Keratinocyte (primary cell): Measurements from ENCODE around the gene CTAGE9. TPM values are rescaled to one million over a fixed set of nuclear protein-coding genes. Genes with fewer than 3 reads are reported as not detected.

Experiments used
- DNase-seq: peaks from one replicate; pipeline ENCODE4 v3.0.0-alpha.2; 2011; ENCODE audit warnings: low read depth, missing footprints, low spot score
- FAIRE-seq: peaks from 2 replicates; lab custom pipeline; 2011; peaks lifted over from hg19 to GRCh38; lab: Jason Lieb, UNC
- H2AFZ ChIP-seq: 2 replicates; pipeline ENCODE4 v1.6.0; 2012; ENCODE audit warnings: low read length, control low read depth, inconsistent platforms; ENCODE audit not compliant: control insufficient read depth
- H3K27ac ChIP-seq: 2 replicates; pipeline ENCODE4 v1.5.1; 2011; ENCODE audit warnings: low read length; ENCODE audit not compliant: control insufficient read depth, insufficient read depth
- H3K27me3 ChIP-seq: 3 replicates; pipeline ENCODE4 v1.6.0; 2011; ENCODE audit warnings: low read length; ENCODE audit not compliant: control insufficient read depth, insufficient read depth; ENCODE audit errors: extremely low read depth
- H3K36me3 ChIP-seq, 2 experiments: 2 replicates in 1 of 2; 3 replicates in 1 of 2; pipeline ENCODE4 v1.5.1; 2011; ENCODE audit warnings: low read length in 2 of 2, mild to moderate bottlenecking in 1 of 2; ENCODE audit not compliant: control insufficient read depth in 2 of 2, insufficient read depth in 2 of 2; ENCODE audit errors: extremely low read depth in 1 of 2
- H3K4me1 ChIP-seq: 3 replicates; pipeline ENCODE4 v1.5.1; 2011; ENCODE audit warnings: low read length; ENCODE audit not compliant: control insufficient read depth, insufficient read depth; ENCODE audit errors: extremely low read depth
- H3K4me2 ChIP-seq: 3 replicates; pipeline ENCODE4 v1.6.0; 2011; ENCODE audit warnings: low read depth, low read length; ENCODE audit not compliant: control insufficient read depth, insufficient read depth; ENCODE audit errors: extremely low read depth
- H3K4me3 ChIP-seq, 3 experiments: fragments of 200-600 bp in 1 of 3; sonication (generic) in 1 of 3; 2 replicates in 2 of 3; 3 replicates in 1 of 3; pipeline ENCODE4 v1.5.1; 2011 to 2016; ENCODE audit warnings: low read length in 3 of 3, mild to moderate bottlenecking in 3 of 3, control low read depth in 2 of 3, inconsistent platforms in 1 of 3, low read depth in 1 of 3, mixed read lengths in 1 of 3, mixed run types in 1 of 3, moderate library complexity in 1 of 3; ENCODE audit not compliant: control insufficient read depth in 2 of 3, insufficient read depth in 2 of 3; ENCODE audit errors: extremely low read depth in 1 of 3
- H3K79me2 ChIP-seq: 2 replicates; pipeline ENCODE4 v1.6.0; 2012; ENCODE audit warnings: low read length; ENCODE audit not compliant: control insufficient read depth, insufficient read depth
- H3K9ac ChIP-seq: 3 replicates; pipeline ENCODE4 v1.6.0; 2011; ENCODE audit warnings: low read length; ENCODE audit not compliant: control insufficient read depth, insufficient read depth; ENCODE audit errors: extremely low read depth
- H3K9me1 ChIP-seq: 3 replicates; pipeline ENCODE4 v1.6.0; 2011; ENCODE audit warnings: low read length; ENCODE audit not compliant: control insufficient read depth, insufficient read depth; ENCODE audit errors: extremely low read depth
- H3K9me3 ChIP-seq: 2 replicates; pipeline ENCODE4 v1.5.1; 2012; ENCODE audit warnings: low read depth, low read length; ENCODE audit not compliant: control insufficient read depth
- H4K20me1 ChIP-seq: 3 replicates; pipeline ENCODE4 v1.6.0; 2011; ENCODE audit warnings: low read length; ENCODE audit not compliant: control insufficient read depth, insufficient read depth; ENCODE audit errors: extremely low read depth
- EZH2 ChIP-seq: IDR thresholded peaks from one replicate; pipeline ENCODE4 v1.6.1; 2012; ENCODE audit warnings: inconsistent platforms, mild to moderate bottlenecking, low read length, moderate library complexity
- dilution Hi-C: fragments of 300-500 bp; cut with MboI; formaldehyde crosslinking; loops from one replicate; pipeline ENCODE4 v1.7.0; 2020; ENCODE audit warnings: low sequenced_read_pairs; ENCODE audit not compliant: extremely low pct_ligation_motif_present
- polyA plus RNA-seq, 5 experiments: library from polyadenylated mRNA; depleted of rRNA in 3 of 5; stranded (reverse) in 3 of 5; stranded (forward) in 1 of 5; unstranded in 1 of 5; fragments of >200 nt; gene quantifications; 1 replicate in 1 of 5; 2 replicates in 3 of 5; 3 replicates in 1 of 5; pipeline versions ENCODE4 v1.2.1 to v1.2.3, GENCODE V29; 2011 to 2012; ENCODE audit warnings: missing spikeins in 2 of 5, low read depth in 1 of 5, low replicate concordance in 1 of 5
- TF ChIP-seq, protein P1 (sequence below), 3 experiments: IDR thresholded peaks in 1 of 3; conservative IDR thresholded peaks in 1 of 3; optimal IDR thresholded peaks in 1 of 3; 2 replicates in 2 of 3; 3 replicates in 1 of 3; pipeline versions ENCODE3 to v1.5.1; 2011; ENCODE audit warnings: low read length in 3 of 3, mild to moderate bottlenecking in 3 of 3, moderate library complexity in 2 of 3, control low read depth in 1 of 3, inconsistent platforms in 1 of 3; ENCODE audit not compliant: insufficient read depth in 2 of 3; ENCODE audit errors: extremely low read depth in 1 of 3

CTAGE9 gene
- polyA plus RNA-seq, 1 donor (not counting 4 experiments of a cell fraction or from before 2014, with no cell fraction given): not detected

DNA sequence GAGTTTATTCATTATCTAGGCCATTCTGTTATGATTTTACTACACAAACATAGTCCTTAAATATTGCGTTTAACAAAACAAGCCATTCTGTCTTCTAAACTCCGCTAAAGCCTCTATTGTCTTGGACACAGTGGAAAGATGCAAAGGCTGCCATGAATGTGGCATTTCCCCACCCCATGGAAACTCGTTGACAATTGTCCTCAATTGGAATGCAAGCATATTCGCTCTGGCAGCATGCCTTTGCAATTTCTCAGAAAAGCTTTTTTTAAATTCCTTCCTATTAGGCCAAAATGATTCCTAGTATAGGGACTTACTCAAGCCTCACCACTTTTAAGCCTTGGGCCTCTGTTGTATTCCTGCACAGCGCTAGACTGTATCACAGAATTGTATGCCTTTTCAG is 32.4 kb downstream of the CTAGE9 start:
- no peaks in the 10 kb centered on the region for H3K79me2 ChIP-seq
- no peak overlapping the region for H3K4me3 ChIP-seq
- DNase-seq: no peak
- H3K36me3 ChIP-seq: no peaks in the 10 kb centered on the region
- TF ChIP-seq EZH2: no peak
- TF ChIP-seq, protein P1, sequence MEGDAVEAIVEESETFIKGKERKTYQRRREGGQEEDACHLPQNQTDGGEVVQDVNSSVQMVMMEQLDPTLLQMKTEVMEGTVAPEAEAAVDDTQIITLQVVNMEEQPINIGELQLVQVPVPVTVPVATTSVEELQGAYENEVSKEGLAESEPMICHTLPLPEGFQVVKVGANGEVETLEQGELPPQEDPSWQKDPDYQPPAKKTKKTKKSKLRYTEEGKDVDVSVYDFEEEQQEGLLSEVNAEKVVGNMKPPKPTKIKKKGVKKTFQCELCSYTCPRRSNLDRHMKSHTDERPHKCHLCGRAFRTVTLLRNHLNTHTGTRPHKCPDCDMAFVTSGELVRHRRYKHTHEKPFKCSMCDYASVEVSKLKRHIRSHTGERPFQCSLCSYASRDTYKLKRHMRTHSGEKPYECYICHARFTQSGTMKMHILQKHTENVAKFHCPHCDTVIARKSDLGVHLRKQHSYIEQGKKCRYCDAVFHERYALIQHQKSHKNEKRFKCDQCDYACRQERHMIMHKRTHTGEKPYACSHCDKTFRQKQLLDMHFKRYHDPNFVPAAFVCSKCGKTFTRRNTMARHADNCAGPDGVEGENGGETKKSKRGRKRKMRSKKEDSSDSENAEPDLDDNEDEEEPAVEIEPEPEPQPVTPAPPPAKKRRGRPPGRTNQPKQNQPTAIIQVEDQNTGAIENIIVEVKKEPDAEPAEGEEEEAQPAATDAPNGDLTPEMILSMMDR (optimal IDR thresholded peaks at IDR 0.05 in 1 of 3, IDR thresholded peaks at IDR 0.05 in 1 of 3, conservative IDR thresholded peaks at IDR 0.05 in 1 of 3; ENCODE audit: extremely low read depth in 1 of 3, insufficient read depth in 2 of 3, low read length in 3 of 3): no peak
- H2AFZ ChIP-seq: no peak overlapping the region
- no peaks in the 10 kb centered on the region for H3K4me1 ChIP-seq
- dilution Hi-C loops: no loop called here
- H3K27me3 ChIP-seq: no peaks in the 10 kb centered on the region
- no peaks in the 10 kb centered on the region for H3K9me3 ChIP-seq
- H3K9me1 ChIP-seq: no peaks in the 10 kb centered on the region
- no peak overlapping the region for H3K9ac ChIP-seq
- H3K4me2 ChIP-seq: no peak overlapping the region
- H4K20me1 ChIP-seq: no peaks in the 10 kb centered on the region
- FAIRE-seq: no peak
- no peak overlapping the region for H3K27ac ChIP-seq

DNA sequence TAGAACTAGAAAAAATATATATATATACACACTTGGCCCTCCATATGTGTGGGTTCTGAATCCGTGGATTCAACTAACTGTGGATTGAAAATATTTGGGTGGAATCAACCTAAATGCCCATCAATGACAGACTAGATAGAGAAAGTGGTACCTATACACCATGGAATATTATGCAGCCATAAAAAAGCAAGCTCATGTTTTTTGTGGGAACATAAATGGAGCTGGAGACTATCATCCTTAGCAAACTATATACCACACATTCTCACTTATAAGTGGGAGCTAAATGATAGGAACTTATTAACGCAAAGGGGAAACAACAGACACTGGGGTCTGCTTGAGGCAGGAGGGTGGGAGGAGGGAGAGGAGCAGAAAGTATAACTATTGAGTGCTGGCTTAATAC is 37.6 kb downstream of the CTAGE9 start:
- no peak for DNase-seq
- Histone ChIP-seq H3K36me3 (no peaks in the 10 kb centered on the region), H4K20me1 (no peaks in the 10 kb centered on the region), H3K79me2 (no peaks in the 10 kb centered on the region), H3K27ac (no peak overlapping the region), H2AFZ (no peak overlapping the region), H3K9ac (no peak overlapping the region), H3K9me1 (no peaks in the 10 kb centered on the region), H3K9me3 (no peaks in the 10 kb centered on the region), H3K27me3 (no peaks in the 10 kb centered on the region), H3K4me1 (no peaks in the 10 kb centered on the region), H3K4me2 (no peak overlapping the region), H3K4me3 (no peak overlapping the region)
- FAIRE-seq: no peak
- dilution Hi-C loops: no loop called here
- TF ChIP-seq, protein P1 (optimal IDR thresholded peaks at IDR 0.05 in 1 of 3, IDR thresholded peaks at IDR 0.05 in 1 of 3, conservative IDR thresholded peaks at IDR 0.05 in 1 of 3; ENCODE audit: extremely low read depth in 1 of 3, insufficient read depth in 2 of 3, low read length in 3 of 3): no peak
- no peak for TF ChIP-seq EZH2
